NT2/D1 (cell line): ENCODE data around the gene SLC6A18.

Experiments used
- SUZ12 ChIP-seq: IDR thresholded peaks from 2 replicates; pipeline ENCODE4 v1.6.1; 2011; ENCODE audit not compliant: insufficient read length, insufficient read depth; ENCODE audit errors: extremely low read depth
- YY1 ChIP-seq: IDR thresholded peaks from 2 replicates; pipeline ENCODE4 v1.6.1; 2011; ENCODE audit not compliant: insufficient read length, insufficient read depth
- ZNF274 ChIP-seq: IDR thresholded peaks from 2 replicates; pipeline ENCODE4 v1.6.1; 2011; ENCODE audit warnings: mild to moderate bottlenecking, low read depth, low read length

GRCh38 chr5:1188464-1188863 is 36.7 kb upstream of the SLC6A18 start:
- TF ChIP-seq YY1 (no peak), ZNF274 (no peak), SUZ12 (no peak)
